Prostate gland (tissue), 2 donors: Measurements from ENCODE around the gene ZBTB7C. TPM values are rescaled to one million over a fixed set of nuclear protein-coding genes. Genes with fewer than 3 reads are reported as not detected.

ENCODE experiments used
- DNase-seq: peaks from one replicate; pipeline ENCODE4 v3.0.0-alpha.2; 2019; ENCODE audit warnings: low spot score
- H3K27ac ChIP-seq, 2 donors: fragments of 200-600 bp; sonication (generic); 2 replicates each; pipeline ENCODE4 v1.5.1; 2017 to 2019
- H3K27me3 ChIP-seq: fragments of 200-600 bp; sonication (generic); replicated peaks from 2 replicates; pipeline ENCODE4 v1.5.1; 2019; ENCODE audit not compliant: insufficient read depth
- H3K36me3 ChIP-seq, 2 donors: fragments of 200-600 bp; sonication (generic); 1 replicate in 1 of 2; 2 replicates in 1 of 2; pipeline versions ENCODE4 v1.5.1 to v1.8.1; 2017 to 2019
- H3K4me1 ChIP-seq: fragments of 200-600 bp; sonication (generic); replicated peaks from 2 replicates; pipeline ENCODE4 v1.5.1; 2019
- H3K4me3 ChIP-seq, 2 donors: fragments of 200-600 bp; sonication (generic); 2 replicates each; pipeline ENCODE4 v1.5.1; 2017 to 2019
- H3K9me3 ChIP-seq: fragments of 200-600 bp; sonication (generic); 2 replicates; pipeline ENCODE4 v1.5.1; 2017
- POLR2A ChIP-seq: fragments of 450-650 bp; IDR thresholded peaks from one replicate; pipeline ENCODE4 v1.6.1; 2016; ENCODE audit warnings: antibody characterized with exemption, mild to moderate bottlenecking
- POLR2AphosphoS5 ChIP-seq: sonication (generic); formaldehyde crosslinking; IDR thresholded peaks from one replicate; pipeline ENCODE4 v1.6.1; 2017; ENCODE audit warnings: antibody characterized with exemption
- WGBS: methylation state at CpG from one replicate; pipeline ENCODE4 v1.1.5; 2018; 5-methylcytosine and 5-hydroxymethylcytosine counted together
- intact Hi-C: fragments of 100-400 bp; cut with DNase I; formaldehyde crosslinking; loops from one replicate; pipeline ENCODE4 v1.14.2; 2022
- total RNA-seq, 2 donors: library from RNA; depleted of rRNA; stranded (reverse); fragments of >200 nt; gene quantifications; one replicate each; pipeline ENCODE4 v1.1.0, GENCODE V29; 2016
- TF ChIP-seq, protein P1 (sequence below), 4 experiments: fragments of 200-600 bp in 2 of 4; fragments of 450-650 bp in 2 of 4; sonication (generic) in 2 of 4; IDR thresholded peaks; 1 replicate in 3 of 4; 2 replicates in 1 of 4; pipeline ENCODE4 v1.5.1; 2016 to 2019; ENCODE audit warnings: antibody characterized with exemption in 4 of 4, mild to moderate bottlenecking in 2 of 4, moderate library complexity in 2 of 4

ZBTB7C gene
- total RNA-seq, 2 donors from 2014 or later: 14.7 to 48.9 TPM

DNA sequence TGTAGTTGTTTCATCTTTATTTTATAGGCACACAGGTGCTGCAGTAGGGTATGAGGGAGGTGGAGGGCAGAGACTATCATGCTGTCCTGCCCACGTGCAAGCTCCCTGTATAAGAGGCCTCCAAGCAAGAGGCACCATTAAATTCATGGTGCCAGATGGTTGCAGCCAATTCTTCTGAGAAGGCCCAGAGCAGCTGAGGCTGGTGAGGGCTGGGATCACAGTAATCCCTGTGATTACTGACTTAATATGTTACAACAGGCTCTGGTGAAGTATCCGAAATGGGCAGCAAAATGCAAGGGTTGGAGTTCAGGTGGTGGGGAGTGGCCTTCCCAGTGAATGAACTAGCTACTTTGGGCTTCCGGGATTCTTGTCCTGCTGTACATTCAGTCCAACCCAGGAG, 286.8 kb downstream of the ZBTB7C start:
- peaks cover 3% of the 10 kb centered on the region for H3K4me1 ChIP-seq
- 98% methylated on average over 3 of the region's 3 CpGs for WGBS
- no peak for DNase-seq
- no peaks in the 10 kb centered on the region for H3K9me3 ChIP-seq
- no peak overlapping the region for H3K27ac ChIP-seq
- no peak overlapping the region for H3K4me3 ChIP-seq
- no peaks in the 10 kb centered on the region for H3K36me3 ChIP-seq
- H3K27me3 ChIP-seq: no peaks in the 10 kb centered on the region
- intact Hi-C loops: no loop called here
- no peak for TF ChIP-seq POLR2A
- no peak for TF ChIP-seq POLR2AphosphoS5

DNA sequence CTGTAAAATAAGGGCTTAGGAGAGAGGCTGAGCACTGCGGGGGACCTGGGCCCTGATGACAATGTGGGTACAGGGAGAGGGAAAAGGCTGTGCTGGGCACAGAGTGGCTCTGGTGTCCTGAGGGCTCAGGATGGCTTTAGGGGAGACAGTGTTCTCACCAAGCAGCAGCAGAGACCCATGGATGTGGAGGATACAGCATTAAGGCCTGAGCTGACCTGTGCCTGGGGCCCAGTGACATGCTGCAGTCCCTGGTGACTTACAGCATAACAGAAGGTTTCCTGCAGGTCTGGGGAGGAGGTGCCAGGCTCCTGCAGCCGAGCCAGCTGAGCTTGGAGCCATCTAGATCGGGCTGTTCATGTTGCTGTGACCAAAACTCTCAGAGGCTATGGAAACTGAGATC, 287.4 kb downstream of the ZBTB7C start:
- H3K27me3 ChIP-seq: no peaks in the 10 kb centered on the region
- no peak overlapping the region for H3K4me3 ChIP-seq
- H3K9me3 ChIP-seq: no peaks in the 10 kb centered on the region
- peaks cover 3% of the 10 kb centered on the region for H3K4me1 ChIP-seq
- DNase-seq: no peak
- H3K36me3 ChIP-seq: no peaks in the 10 kb centered on the region
- TF ChIP-seq POLR2A (no peak), POLR2AphosphoS5 (no peak)
- TF ChIP-seq, protein P1, sequence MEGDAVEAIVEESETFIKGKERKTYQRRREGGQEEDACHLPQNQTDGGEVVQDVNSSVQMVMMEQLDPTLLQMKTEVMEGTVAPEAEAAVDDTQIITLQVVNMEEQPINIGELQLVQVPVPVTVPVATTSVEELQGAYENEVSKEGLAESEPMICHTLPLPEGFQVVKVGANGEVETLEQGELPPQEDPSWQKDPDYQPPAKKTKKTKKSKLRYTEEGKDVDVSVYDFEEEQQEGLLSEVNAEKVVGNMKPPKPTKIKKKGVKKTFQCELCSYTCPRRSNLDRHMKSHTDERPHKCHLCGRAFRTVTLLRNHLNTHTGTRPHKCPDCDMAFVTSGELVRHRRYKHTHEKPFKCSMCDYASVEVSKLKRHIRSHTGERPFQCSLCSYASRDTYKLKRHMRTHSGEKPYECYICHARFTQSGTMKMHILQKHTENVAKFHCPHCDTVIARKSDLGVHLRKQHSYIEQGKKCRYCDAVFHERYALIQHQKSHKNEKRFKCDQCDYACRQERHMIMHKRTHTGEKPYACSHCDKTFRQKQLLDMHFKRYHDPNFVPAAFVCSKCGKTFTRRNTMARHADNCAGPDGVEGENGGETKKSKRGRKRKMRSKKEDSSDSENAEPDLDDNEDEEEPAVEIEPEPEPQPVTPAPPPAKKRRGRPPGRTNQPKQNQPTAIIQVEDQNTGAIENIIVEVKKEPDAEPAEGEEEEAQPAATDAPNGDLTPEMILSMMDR (IDR thresholded peaks at IDR 0.05): no peak
- intact Hi-C loops: no loop called here
- 75% methylated on average over 3 of the region's 3 CpGs for WGBS
- no peak overlapping the region for H3K27ac ChIP-seq

DNA sequence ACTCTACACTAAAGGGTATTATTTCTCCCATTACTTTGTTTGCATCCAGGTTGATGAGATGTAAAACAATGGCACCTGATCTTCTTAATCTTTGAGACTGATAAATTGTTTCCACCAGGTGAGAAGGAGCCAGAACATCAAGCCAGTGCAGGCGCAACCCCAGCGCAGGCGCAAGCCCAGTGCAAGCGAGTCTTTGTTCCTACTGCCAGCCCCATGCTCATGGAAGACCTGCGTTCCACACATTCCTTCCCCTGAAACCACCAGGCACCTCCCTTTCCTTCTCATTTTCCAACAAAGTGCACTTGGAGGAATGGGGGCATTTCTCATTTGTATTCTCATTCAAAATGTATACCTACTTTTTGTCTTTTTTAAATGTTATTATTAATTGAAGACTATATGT, 290.0 kb downstream of the ZBTB7C start:
- peaks cover 3% of the 10 kb centered on the region for H3K4me1 ChIP-seq
- H3K36me3 ChIP-seq: no peaks in the 10 kb centered on the region
- no peak overlapping the region for H3K27ac ChIP-seq
- TF ChIP-seq, protein P1 (IDR thresholded peaks at IDR 0.05): no peak
- TF ChIP-seq POLR2AphosphoS5 (peak; percentile 26), POLR2A (no peak)
- H3K9me3 ChIP-seq: no peaks in the 10 kb centered on the region
- intact Hi-C loops: no loop called here
- DNase-seq: peak; percentile 34
- 57% methylated on average over 5 of the region's 5 CpGs for WGBS
- no peak overlapping the region for H3K4me3 ChIP-seq
- H3K27me3 ChIP-seq: no peaks in the 10 kb centered on the region

DNA sequence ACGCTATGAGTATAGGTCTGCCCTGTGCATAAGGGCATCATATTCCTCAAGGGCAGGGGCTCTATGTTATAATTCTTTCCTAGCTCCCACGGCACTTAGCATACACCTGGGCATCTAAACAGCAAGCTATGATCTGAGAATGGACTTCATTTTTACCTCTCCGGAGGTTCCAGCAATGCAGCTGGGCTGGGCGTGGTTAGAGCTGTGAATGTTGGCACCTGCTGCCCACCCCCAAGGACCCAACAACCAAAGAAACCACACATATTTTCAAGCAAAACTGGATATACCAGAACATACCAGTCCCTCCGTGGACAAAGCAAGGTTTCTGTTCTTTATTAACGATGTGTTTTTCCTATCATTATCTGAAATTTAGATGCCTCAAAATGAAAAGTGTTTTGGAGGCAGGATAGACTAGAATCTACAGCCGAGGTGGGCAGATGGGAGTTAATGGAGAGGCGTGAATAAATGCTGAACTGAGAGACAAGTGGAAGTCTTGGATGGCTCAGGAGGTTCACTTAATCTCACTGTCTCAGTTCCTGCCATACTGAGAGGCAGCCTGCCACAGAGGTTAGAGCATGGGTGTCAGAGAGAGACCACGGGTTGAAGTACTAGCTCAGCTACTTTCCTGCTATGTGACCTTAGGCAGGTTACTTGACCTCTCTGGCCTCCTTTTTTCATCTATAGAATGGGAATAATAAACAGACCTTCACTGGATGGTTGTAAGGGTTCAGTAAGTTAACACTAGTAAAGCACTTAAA, 292.1 kb downstream of the ZBTB7C start:
- Histone ChIP-seq H3K9me3 (no peaks in the 10 kb centered on the region), H3K36me3 (no peaks in the 10 kb centered on the region), H3K27me3 (no peaks in the 10 kb centered on the region), H3K4me3 (no peak overlapping the region), H3K4me1 (no peaks in the 10 kb centered on the region), H3K27ac (no peak overlapping the region)
- TF ChIP-seq POLR2AphosphoS5 (no peak), POLR2A (no peak)
- TF ChIP-seq, protein P1 (IDR thresholded peaks at IDR 0.05): no peak
- DNase-seq: no peak
- WGBS: 63% methylated on average over 9 of the region's 9 CpGs
- intact Hi-C loops: no loop called here

DNA sequence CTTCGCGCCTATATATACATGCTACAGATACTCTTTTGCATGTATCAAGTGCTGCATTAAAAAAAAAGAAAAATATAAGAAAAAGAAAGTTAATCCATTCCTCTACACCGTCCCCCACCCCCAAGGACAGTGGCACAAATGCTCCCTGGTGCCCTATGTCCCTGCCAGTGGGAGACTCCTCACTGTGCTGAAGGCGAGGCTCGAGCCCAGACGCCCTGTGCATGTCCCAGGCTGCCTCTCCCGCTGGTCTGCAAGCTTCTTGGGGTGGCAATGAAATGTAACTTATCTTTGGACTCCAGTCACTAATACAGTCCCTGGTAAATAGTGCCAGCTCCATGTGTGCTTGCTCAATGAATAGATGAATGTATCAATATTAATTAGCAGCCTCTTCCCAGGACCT, 293.2 kb downstream of the ZBTB7C start:
- Histone ChIP-seq H3K27me3 (no peaks in the 10 kb centered on the region), H3K4me3 (no peak overlapping the region), H3K36me3 (no peaks in the 10 kb centered on the region), H3K9me3 (no peaks in the 10 kb centered on the region), H3K27ac (no peak overlapping the region), H3K4me1 (no peaks in the 10 kb centered on the region)
- TF ChIP-seq, protein P1 (IDR thresholded peaks at IDR 0.05): no peak
- TF ChIP-seq POLR2A (no peak), POLR2AphosphoS5 (no peak)
- WGBS: 91% methylated on average over 7 of the region's 7 CpGs
- intact Hi-C loops: no loop called here
- DNase-seq: no peak
